Measurements from ENCODE around the gene EFCAB5. TPM values are rescaled to one million over a fixed set of nuclear protein-coding genes. Genes with fewer than 3 reads are reported as not detected.

Gene EFCAB5
- total and polyA plus RNA-seq, 2 of the 8 experiments (the other 6 are each of a cell fraction or from before 2014, with no cell fraction given), result 0.05 to 0.34 TPM

DNA sequence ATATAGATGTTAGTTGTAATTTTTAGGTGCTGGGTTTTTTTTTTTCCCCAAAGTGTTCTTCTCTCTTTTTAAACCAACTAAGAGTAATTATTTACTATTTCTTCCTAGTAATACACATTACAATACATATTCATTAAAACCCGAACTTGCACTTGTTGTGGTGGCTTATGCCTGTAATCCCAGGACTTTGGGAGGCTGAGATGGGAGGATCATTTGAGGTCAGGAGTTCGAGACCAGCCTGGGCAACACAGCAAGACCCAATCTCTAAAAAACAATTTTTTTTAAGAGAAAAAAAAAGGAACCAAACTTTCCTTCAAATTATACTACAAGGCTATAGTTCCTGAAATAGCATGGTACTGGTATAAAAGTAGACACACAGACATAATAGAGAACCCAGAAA lies 3.8 kb downstream of the EFCAB5 start (continued):
- no peak for TF ChIP-seq HDAC6 (IDR thresholded peaks at IDR 0.05; ENCODE audit: low read depth, low read length)
